ENCODE measurements around the gene KNG1.
"Not testable (repeated sequence)": the region's sequence is repeated elsewhere in the genome, so short reads cannot be mapped to it uniquely, and the experiment has no call there.

Gene KNG1

DNA sequence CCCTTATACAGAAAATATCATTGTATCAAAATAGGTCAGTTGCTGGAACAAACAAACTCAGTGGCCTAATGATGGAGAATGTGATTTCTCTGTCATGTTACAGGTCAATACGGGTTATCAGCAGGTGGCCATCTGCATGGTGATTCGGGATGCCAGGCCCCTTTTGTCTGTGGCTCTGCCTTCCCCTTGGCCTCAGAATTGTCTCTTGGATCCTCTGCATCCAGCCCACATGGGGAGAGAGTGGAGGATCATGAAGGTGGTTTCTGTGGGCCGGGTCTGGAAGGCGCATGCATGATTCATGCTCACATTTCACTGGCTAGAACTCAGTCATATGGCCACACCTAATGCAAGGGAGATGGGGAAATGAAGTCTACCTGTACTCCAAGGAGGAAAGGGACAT, 6.5 kb upstream of the KNG1 start:
- DNase-seq (ENCODE audit: low read depth) = not testable (repeated sequence)

DNA sequence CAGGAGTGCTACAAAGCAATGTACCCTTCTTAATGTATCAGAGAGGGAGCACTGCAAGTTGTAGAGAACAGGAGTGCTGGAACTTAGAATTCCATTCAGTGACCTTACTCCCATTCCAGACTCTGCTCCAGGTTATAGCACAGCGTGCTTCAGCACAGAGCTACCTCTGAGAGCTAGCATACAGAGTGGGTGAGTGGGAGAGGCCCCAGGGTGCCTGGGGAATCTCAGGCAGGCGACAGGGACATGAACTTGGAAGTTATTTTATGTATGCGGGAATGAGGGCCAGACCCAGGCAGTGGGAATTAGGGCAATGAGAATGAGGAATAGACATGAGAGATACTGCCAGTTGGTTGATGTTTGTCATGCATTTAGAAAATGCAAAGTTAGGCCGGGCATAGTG, 3.7 kb upstream of the KNG1 start:
- no peak for DNase-seq (ENCODE audit: low read depth)

DNA sequence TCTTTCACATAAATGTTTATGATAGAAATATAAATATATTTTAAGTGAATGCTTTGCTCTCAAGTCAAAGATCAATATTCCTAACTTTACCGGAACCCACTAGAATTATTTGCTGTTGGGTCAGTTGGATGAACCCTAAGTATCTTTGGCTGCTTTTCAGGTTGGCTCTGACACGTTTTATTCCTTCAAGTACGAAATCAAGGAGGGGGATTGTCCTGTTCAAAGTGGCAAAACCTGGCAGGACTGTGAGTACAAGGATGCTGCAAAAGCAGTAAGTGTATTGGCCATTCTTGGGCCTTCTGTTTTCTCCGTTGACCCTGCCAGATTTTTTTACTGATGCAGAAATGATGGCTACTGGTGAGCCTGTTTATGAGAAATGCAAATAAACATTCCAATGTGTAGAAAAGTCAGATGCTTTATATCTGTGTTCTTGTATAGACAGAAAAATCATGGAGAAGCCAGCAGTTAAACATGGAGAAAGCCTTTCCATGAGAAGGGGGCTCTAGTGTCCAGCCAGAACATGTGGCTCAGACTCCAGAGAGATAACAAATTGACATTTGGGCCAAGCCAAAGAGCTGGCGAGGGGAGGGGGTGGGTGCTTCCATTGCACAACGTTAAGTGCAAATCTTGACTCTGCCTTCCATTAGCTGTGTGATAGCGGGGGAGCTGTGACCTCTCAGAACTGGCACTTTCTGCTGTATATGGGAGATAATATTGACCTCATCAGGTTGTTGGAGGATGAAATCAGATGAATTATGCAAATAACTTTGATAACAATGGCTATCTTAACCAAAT, 3.0 kb downstream of the KNG1 start:
- DNase-seq (ENCODE audit: low read depth) = no peak

DNA sequence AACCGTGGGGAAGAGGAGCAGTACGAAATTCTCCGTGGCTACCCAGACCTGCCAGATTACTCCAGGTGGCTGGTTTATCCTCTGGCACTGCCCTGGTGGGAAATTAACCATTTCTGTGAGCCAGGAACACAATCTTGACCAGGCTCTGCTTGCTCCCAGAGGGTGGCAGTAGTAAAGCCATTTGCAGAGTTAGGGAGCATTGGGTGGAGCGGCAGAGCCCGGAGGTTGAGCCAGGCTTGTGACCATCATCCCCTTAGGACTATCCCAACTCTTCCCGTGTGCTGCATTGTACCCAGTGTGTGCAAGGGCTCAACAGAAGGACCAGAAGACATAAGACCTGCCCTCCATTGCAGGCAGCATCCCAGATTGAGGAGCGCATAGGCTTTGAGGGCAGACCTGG, 5.3 kb downstream of the KNG1 start:
- DNase-seq (ENCODE audit: low read depth) = no peak

DNA sequence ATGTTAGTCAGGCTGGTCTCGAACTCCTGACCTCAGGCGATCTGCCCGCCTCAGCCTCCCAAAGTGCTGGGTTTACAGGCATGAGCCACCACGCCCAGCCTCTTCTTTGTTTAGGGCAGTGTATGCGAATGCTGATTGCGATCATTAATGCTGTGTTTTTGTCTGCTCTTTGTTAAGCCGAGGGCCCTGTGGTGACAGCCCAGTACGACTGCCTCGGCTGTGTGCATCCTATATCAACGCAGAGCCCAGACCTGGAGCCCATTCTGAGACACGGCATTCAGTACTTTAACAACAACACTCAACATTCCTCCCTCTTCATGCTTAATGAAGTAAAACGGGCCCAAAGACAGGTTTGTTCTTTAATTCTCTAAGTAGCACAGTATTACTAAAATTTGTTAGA, 7.8 kb downstream of the KNG1 start:
- no peak for DNase-seq (ENCODE audit: low read depth)

GRCh38 chr3:186732169-186732766, 15.1 kb downstream of the KNG1 start:
- no peak for DNase-seq (ENCODE audit: low read depth)

DNA sequence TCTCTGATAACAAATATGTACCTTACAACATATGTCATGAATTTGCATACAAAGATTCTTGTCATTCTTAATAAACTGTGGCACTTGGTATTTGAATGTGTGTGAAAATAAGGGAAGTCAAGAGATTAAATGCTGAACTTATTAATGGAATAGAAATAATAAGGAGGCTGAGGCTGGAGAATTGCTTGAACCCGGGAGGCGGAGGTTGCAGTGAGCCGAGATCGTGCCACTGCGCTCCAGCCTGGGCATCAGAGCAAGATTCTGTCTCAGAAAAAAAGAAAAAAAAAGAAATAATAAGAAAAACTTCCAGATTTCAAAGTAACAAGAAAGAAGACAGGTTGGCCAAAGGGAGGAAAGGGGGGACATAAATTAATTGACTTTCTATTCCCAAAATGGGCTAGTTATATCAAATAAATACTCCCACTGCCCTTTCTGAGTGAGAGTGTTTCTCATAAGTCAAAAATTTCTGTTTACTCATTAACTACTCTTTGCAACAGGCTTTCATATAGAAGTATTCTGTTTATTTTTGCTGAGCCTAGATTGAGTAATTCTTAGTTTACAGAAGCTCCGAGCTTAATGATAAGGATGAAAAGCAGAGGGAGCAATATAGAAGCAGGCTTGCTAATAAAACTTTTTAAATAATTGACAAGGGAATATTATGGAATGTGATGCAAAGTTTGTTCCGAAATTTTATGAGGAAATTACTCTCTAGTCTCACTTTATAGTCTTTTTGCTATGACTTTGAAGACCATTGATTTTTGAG, 25.6 kb downstream of the KNG1 start:
- no peak for DNase-seq (ENCODE audit: low read depth)

DNA sequence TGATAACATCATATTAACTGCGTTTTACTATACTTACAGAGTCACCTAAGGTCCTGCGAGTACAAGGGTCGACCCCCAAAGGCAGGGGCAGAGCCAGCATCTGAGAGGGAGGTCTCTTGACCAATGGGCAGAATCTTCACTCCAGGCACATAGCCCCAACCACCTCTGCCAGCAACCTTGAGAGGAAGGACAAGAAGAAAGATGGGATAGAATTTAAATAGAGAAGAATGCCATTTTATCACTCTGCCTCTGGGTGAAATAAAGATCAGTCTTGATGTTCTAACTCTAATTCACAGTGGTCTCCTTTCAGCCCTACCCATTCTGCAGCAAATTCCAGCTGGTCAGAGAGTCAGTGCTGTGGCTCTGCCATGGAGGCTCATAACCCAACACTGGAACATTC, 26.5 kb downstream of the KNG1 start:
- no peak for DNase-seq (ENCODE audit: low read depth)

DNA sequence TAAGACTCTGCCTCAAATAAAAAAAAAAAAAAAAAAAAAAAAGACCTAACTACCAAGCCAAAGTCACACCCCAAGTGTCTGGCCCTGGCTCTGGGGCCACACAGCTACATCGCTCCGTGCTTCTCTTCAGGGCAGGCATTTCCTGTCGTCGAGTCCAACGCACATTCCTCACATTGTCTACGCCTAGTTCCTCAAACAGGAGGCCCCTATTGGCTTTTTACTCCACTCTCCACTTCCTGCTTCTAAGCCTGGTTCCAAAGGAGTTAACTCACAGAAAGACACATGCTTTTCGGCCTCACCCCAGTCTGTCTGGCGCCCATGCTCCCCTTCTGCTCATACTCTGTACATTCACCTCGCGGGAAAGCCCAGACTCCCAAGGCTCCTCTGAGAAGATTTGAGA, 28.8 kb downstream of the KNG1 start:
- DNase-seq (ENCODE audit: low read depth) = peak; percentile 9

- no peak for DNase-seq (ENCODE audit: low read depth)
Measured at GRCh38 chr3:186750316-186750715, 33.2 kb downstream of the KNG1 start.

- no peak for DNase-seq (ENCODE audit: low read depth)
Measured at GRCh38 chr3:186751480-186751879, 34.3 kb downstream of the KNG1 start.

- no peak for DNase-seq (ENCODE audit: low read depth)
Measured at GRCh38 chr3:186754006-186754405, 36.8 kb downstream of the KNG1 start.

GRCh38 chr3:186754871-186755270, 37.7 kb downstream of the KNG1 start:
- no peak for DNase-seq (ENCODE audit: low read depth)

GRCh38 chr3:186757214-186757613, 40.1 kb downstream of the KNG1 start:
- no peak for DNase-seq (ENCODE audit: low read depth)

DNA sequence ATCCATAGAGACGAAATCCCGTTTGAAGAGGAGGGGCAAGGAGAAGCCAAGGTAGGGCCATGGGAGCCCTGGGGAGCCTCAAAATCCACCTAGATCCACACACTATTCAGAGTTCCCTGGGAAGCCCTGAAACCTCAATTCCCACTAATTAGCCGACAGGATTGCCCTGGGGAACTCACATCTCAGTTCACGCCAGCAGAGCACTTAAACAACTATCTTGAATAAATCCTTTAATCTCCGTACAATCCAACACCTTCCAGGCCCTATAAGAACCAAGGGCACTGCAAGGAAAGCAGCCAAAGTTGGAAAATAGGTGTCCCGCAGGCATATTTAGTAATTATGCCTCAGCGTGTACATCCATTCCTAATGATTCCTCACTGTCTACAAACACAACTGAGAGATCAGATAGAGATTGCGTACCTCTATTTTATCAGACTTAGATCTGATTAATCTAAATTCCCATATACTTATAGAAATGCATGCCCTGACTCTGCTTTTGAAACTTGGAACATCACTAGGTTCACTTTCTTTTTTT, 40.6 kb downstream of the KNG1 start:
- DNase-seq (ENCODE audit: low read depth) = no peak

DNA sequence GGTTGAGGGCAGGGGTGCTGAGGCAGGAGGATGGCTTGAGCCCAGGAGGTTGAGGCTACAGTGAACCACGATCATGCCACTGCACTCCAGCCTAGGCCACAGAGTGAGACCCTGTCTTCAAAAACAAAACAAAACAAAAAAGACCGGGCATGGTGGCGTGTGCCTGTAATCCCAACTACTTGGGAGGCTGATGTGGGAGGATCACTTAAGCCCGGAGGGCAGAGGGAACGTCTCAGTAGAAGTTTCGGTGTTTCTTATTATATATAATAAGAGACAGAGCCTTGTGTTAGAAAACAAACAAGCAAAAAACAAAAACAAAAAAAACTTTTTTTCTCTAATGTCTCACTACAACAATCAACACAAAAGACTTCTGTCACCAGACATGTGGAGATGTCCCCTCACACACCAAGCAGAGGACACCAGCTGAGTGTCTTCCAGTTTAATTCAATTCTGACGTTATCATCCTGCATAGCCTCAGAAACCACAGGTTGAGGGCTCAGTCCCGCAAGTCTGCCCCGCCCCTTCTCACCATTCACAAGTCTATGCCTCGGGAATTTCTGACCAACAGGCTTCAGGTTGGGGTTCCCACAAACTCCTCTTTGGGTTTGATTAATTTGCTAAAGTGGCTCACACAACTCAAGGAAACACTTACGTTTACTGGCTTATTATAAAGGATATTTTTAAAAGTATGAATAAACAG, 42.2 kb downstream of the KNG1 start:
- DNase-seq (ENCODE audit: low read depth) = no peak

- no peak for DNase-seq (ENCODE audit: low read depth)
Measured at GRCh38 chr3:186760141-186760833, 43.1 kb downstream of the KNG1 start.

DNA sequence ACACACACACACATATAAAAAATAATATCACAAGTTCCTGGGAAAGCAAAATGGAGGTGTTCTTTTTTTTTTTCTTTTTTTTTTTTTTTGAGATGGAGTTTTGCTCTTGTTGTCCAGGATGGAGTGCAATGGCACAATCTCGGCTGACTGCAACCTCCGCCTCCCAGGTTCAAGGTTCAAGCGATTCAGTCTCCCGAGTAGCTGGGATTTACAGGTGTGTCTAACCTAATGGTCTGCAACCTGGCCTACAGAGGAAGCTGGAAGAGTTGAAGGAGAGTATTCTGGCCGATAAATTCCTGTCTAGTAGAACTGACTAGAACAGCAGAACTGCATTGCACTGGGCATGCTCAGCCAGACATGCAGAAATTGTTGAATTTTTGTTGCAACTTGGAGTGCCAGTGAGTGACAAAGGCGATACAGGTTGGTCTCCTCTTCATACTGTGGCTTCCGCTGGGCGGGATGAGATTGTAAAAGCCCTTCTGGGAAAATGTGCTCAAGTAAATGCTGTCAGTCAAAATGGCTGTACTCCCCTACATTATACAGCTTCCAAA, 43.8 kb downstream of the KNG1 start:
- DNase-seq (ENCODE audit: low read depth) = no peak

DNA sequence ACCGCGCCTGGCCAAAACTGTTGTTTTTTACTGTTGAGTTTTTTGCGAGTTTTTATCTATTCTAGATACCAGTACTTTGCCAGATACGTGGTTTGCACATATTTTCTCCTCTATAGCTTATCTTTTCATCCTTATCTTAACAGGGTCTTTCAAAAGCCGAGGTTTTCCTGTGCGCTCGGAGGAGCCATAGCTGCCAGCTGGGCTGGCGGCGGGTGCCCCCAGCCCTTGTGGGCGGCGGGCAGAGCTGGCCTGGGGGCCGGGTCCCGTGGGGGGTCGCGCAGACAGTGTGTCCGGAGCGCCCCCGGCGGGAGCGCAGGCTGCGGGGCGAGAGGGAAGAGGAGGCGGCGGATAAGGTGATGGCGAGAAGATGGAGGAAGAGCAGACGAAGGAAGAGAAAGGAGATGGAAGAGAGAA, 55.1 kb downstream of the KNG1 start:
- DNase-seq (ENCODE audit: low read depth) = no peak

- DNase-seq (ENCODE audit: low read depth) = peak; percentile 37
Measured at GRCh38 chr3:186772701-186773417, 55.7 kb downstream of the KNG1 start.

- no peak for DNase-seq (ENCODE audit: low read depth)
Measured at GRCh38 chr3:186775999-186776398, 58.8 kb downstream of the KNG1 start.

Data from fibroblast of gingiva (primary cell).